ENCODE results near the gene RNF214. TPM values are rescaled to one million over a fixed set of nuclear protein-coding genes. Genes with fewer than 3 reads are reported as not detected.
A peak's percentile ranks its signal among the peaks of the same experiment; 100 is the strongest.
"Not testable (repeated sequence)": the region's sequence is repeated elsewhere in the genome, so short reads cannot be mapped to it uniquely, and the experiment has no call there.

Gene RNF214
- total and polyA plus RNA-seq, 8 donors, result 21.5 to 37.1 (median 30.9) TPM

- peak overlapping the region in 1 of 2 donors; percentile 18 for H3K27ac ChIP-seq
- intact Hi-C loops (cut with DNase I), result no loop called here
- ATAC-seq, result peak; percentile 60
These were observed 83.1 kb downstream of the RNF214 start for GRCh38 chr11:117315285-117316196.

GRCh38 chr11:117316197-117316961, 83.9 kb downstream of the RNF214 start, which contains the start of gene BACE1:
BACE1 (minus strand) TSS chr11:117316256; CDS start chr11:117315795, 461 bp downstream.
- ATAC-seq (peak; percentile 95), DNase-seq (peak in 3 of 4 donors; percentile 78 to 91 (median 83))
- H3K27me3 ChIP-seq, result peaks cover 0 to 8% of the 10 kb centered on the region in 2 donors
- peaks cover 8 to 43% of the 10 kb centered on the region in 2 donors for H3K4me1 ChIP-seq
- H3K27ac ChIP-seq, result peak within 1 kb of the TSS in 1 of 2 donors; percentile 18
- no peaks in the 10 kb centered on the region for H3K36me3 ChIP-seq
- peak within 1 kb of the TSS; percentile 64 to 66 for H3K4me3 ChIP-seq
- TF ChIP-seq CTCF (IDR thresholded peaks at IDR 0.05), result peak in 1 of 2 donors; percentile 28
- intact Hi-C loops (cut with DNase I), result no loop called here
- H3K9me3 ChIP-seq, result no peaks in the 10 kb centered on the region

More at GRCh38 chr11:117315285-117316196, 83.1 kb downstream of the RNF214 start:
- Histone ChIP-seq H3K4me1 (peaks cover 8 to 43% of the 10 kb centered on the region in 2 donors), H3K27me3 (peaks cover 0 to 8% of the 10 kb centered on the region in 2 donors), H3K4me3 (peak overlapping the region; percentile 64 to 66), H3K36me3 (no peaks in the 10 kb centered on the region), H3K9me3 (no peaks in the 10 kb centered on the region)
- DNase-seq, result peak in 1 of 4 donors; percentile 89
- no peak for TF ChIP-seq CTCF (IDR thresholded peaks at IDR 0.05)

- TF ChIP-seq CTCF (IDR thresholded peaks at IDR 0.05), result no peak
- no peak overlapping the region for H3K27ac ChIP-seq
- no peaks in the 10 kb centered on the region for H3K9me3 ChIP-seq
- intact Hi-C loops (cut with DNase I), result no loop called here
- no peaks in the 10 kb centered on the region for H3K36me3 ChIP-seq
- no peak for ATAC-seq
- H3K4me3 ChIP-seq, result no peak overlapping the region
- H3K4me1 ChIP-seq, result peaks cover 8 to 28% of the 10 kb centered on the region in 2 donors
- H3K27me3 ChIP-seq, result peaks cover 0 to 8% of the 10 kb centered on the region in 2 donors
- DNase-seq, result no peak
These were observed 86.3 kb downstream of the RNF214 start for GRCh38 chr11:117318738-117319137.

GRCh38 chr11:117319214-117319840, 86.9 kb downstream of the RNF214 start:
- intact Hi-C loops (cut with DNase I), result no loop called here
- H3K27me3 ChIP-seq, result peaks cover 0 to 8% of the 10 kb centered on the region in 2 donors
- no peak for ATAC-seq

GRCh38 chr11:117327255-117327566, 94.7 kb downstream of the RNF214 start:
- H3K27me3 ChIP-seq; H3K9me3 ChIP-seq; intact Hi-C loops (cut with DNase I); ATAC-seq; H3K36me3 ChIP-seq; DNase-seq: not testable (repeated sequence)
- Histone ChIP-seq H3K4me3 (peak overlapping the region; percentile 63 to 85), H3K4me1 (peaks cover 9 to 12% of the 10 kb centered on the region in 2 donors), H3K27ac (peak overlapping the region in 1 of 2 donors; percentile 97)

More at GRCh38 chr11:117319214-117319840, 86.9 kb downstream of the RNF214 start:
- no peak overlapping the region for H3K27ac ChIP-seq
- no peaks in the 10 kb centered on the region for H3K9me3 ChIP-seq
- H3K4me3 ChIP-seq, result no peak overlapping the region
- DNase-seq, result no peak
- TF ChIP-seq CTCF (IDR thresholded peaks at IDR 0.05), result no peak
- H3K36me3 ChIP-seq, result no peaks in the 10 kb centered on the region
- H3K4me1 ChIP-seq, result peaks cover 8 to 22% of the 10 kb centered on the region in 2 donors

Measured in left lung (tissue), 10 donors.